GM23338 (cell line): ENCODE data around the gene PKHD1. TPM values are rescaled to one million over a fixed set of nuclear protein-coding genes. Genes with fewer than 3 reads are reported as not detected.

ENCODE experiments used
- ATAC-seq: fragments of 200-7000 bp; cut with Tn5 transposase; 3 replicates; pipeline ENCODE4 v1.9.1; 2020
- DNase-seq: peaks from one replicate; pipeline ENCODE4 v3.0.0-alpha.2; 2015; ENCODE audit warnings: low spot score
- H2AFZ ChIP-seq: fragments of 200-600 bp; sonication (generic); 2 replicates; pipeline ENCODE4 v1.8.0; 2016; ENCODE audit warnings: antibody characterized with exemption, mild to moderate bottlenecking, moderate library complexity
- H3F3A ChIP-seq: fragments of 200-600 bp; sonication (generic); replicated peaks from 2 replicates; pipeline ENCODE4 v1.8.0; 2017; ENCODE audit warnings: antibody characterized with exemption, mixed run types, low read depth
- H3K27ac ChIP-seq: fragments of 200-600 bp; sonication (generic); 2 replicates; pipeline ENCODE4 v1.6.1; 2016; ENCODE audit warnings: low read depth
- H3K27me3 ChIP-seq: fragments of 200-600 bp; sonication (generic); 2 replicates; pipeline ENCODE4 v1.8.0; 2016; ENCODE audit warnings: mild to moderate bottlenecking, mixed run types, moderate library complexity; ENCODE audit not compliant: insufficient read depth
- H3K36me3 ChIP-seq: fragments of 200-600 bp; sonication (generic); 2 replicates; pipeline ENCODE4 v1.8.0; 2016; ENCODE audit warnings: mild to moderate bottlenecking; ENCODE audit not compliant: insufficient read depth
- H3K4me1 ChIP-seq: fragments of 200-600 bp; sonication (generic); 2 replicates; pipeline ENCODE4 v1.8.0; 2016; ENCODE audit warnings: mild to moderate bottlenecking, moderate library complexity; ENCODE audit not compliant: insufficient read depth
- H3K4me2 ChIP-seq: fragments of 200-600 bp; sonication (generic); 2 replicates; pipeline ENCODE4 v1.7.1; 2017; ENCODE audit warnings: mixed run types
- H3K4me3 ChIP-seq: fragments of 200-600 bp; sonication (generic); 2 replicates; pipeline ENCODE4 v1.6.1; 2016; ENCODE audit warnings: mixed run types
- H3K79me2 ChIP-seq: fragments of 200-600 bp; sonication (generic); replicated peaks from 2 replicates; pipeline ENCODE4 v1.8.0; 2017; ENCODE audit warnings: mild to moderate bottlenecking; ENCODE audit not compliant: insufficient read depth
- H3K9me2 ChIP-seq: fragments of 200-600 bp; sonication (generic); 2 replicates; pipeline ENCODE4 v1.8.0; 2017; ENCODE audit not compliant: insufficient read depth
- H4K20me1 ChIP-seq: fragments of 200-600 bp; sonication (generic); replicated peaks from 2 replicates; pipeline ENCODE4 v1.8.0; 2017; ENCODE audit warnings: mild to moderate bottlenecking; ENCODE audit not compliant: insufficient read depth
- H3K27ac Mint-ChIP-seq: 2 replicates; pipeline ENCODE4 v1.8.0; 2020; ENCODE audit warnings: inconsistent platforms, mild to moderate bottlenecking, moderate library complexity, mixed read lengths
- H3K27me3 Mint-ChIP-seq: 3 replicates; pipeline ENCODE4 v1.8.0; 2022; ENCODE audit warnings: low read depth, mild to moderate bottlenecking, moderate library complexity, mixed read lengths, inconsistent platforms; ENCODE audit not compliant: insufficient read depth, poor library complexity
- H3K36me3 Mint-ChIP-seq: 3 replicates; pipeline ENCODE4 v1.8.0; 2021; ENCODE audit warnings: low read depth, mild to moderate bottlenecking, inconsistent platforms, moderate library complexity, mixed read lengths
- H3K4me1 Mint-ChIP-seq: 3 replicates; pipeline ENCODE4 v1.8.0; 2020; ENCODE audit warnings: mild to moderate bottlenecking, inconsistent platforms, mixed read lengths
- H3K4me3 Mint-ChIP-seq: 3 replicates; pipeline ENCODE4 v1.8.0; 2021; ENCODE audit warnings: moderate library complexity, mild to moderate bottlenecking, inconsistent platforms, mixed read lengths
- H3K9me3 Mint-ChIP-seq: 3 replicates; pipeline ENCODE4 v1.8.0; 2020; ENCODE audit warnings: moderate library complexity, mild to moderate bottlenecking, inconsistent platforms, mixed read lengths
- CREB1 ChIP-seq: fragments of 250-450 bp; sonication (Bioruptor Pico); IDR thresholded peaks from 2 replicates; pipeline ENCODE4 v1.5.0; 2020; ENCODE audit warnings: low read depth, mild to moderate bottlenecking, moderate library complexity
- ETS1 ChIP-seq: IDR thresholded peaks from 2 replicates; pipeline ENCODE4 v1.6.1; 2016; ENCODE audit warnings: antibody characterized with exemption
- EZH2 ChIP-seq: fragments of 200-600 bp; sonication (generic); IDR thresholded peaks from one replicate; pipeline ENCODE4 v1.8.0; 2017; ENCODE audit warnings: antibody characterized with exemption, mild to moderate bottlenecking, low read depth; ENCODE audit not compliant: unreplicated experiment
- EZH2phosphoT487 ChIP-seq: fragments of 200-600 bp; sonication (generic); IDR thresholded peaks from one replicate; pipeline ENCODE4 v1.8.1; 2018; ENCODE audit warnings: antibody characterized with exemption; ENCODE audit not compliant: unreplicated experiment
- JUNB ChIP-seq: IDR thresholded peaks from one replicate; pipeline ENCODE4 v1.6.1; 2016; ENCODE audit warnings: antibody characterized with exemption; ENCODE audit not compliant: unreplicated experiment
- NANOG ChIP-seq: IDR thresholded peaks from 2 replicates; pipeline ENCODE4 v1.6.1; 2016; ENCODE audit warnings: antibody characterized with exemption, borderline replicate concordance
- POLR2AphosphoS5 ChIP-seq: IDR thresholded peaks from 2 replicates; pipeline ENCODE4 v1.6.1; 2016; ENCODE audit warnings: antibody characterized with exemption, low read depth
- STAT1 ChIP-seq: IDR thresholded peaks from one replicate; pipeline ENCODE4 v1.6.1; 2016; ENCODE audit warnings: antibody characterized with exemption; ENCODE audit not compliant: unreplicated experiment
- ZNF114 ChIP-seq: fragments of 250-450 bp; sonication (Bioruptor Pico); IDR thresholded peaks from 2 replicates; pipeline ENCODE4 v1.5.0; 2020; ENCODE audit warnings: mild to moderate bottlenecking, moderate library complexity
- ZNF331 ChIP-seq: fragments of 250-450 bp; sonication (Bioruptor Pico); IDR thresholded peaks from 2 replicates; pipeline ENCODE4 v1.5.0; 2020; ENCODE audit warnings: low read depth, mild to moderate bottlenecking, moderate library complexity
- polyA plus RNA-seq: library from polyadenylated mRNA; unstranded; fragments of >200 nt; fragmentation: Nextera tagmentation; extraction: Ambion mirVana; gene quantifications from 2 replicates; pipeline ENCODE4 v1.2.1, GENCODE V29; 2016
- total RNA-seq: library from RNA; depleted of rRNA; stranded (reverse); fragments of >200 nt; shearing (Covaris generic); gene quantifications from 2 replicates; pipeline ENCODE4 v1.2.3, GENCODE V29; 2014
- TF ChIP-seq, protein P1 (sequence below), 2 experiments: fragments of 200-600 bp in 1 of 2; sonication (generic) in 1 of 2; conservative IDR thresholded peaks; 2 replicates each; pipeline versions ENCODE4 v1.5.1 to v1.6.1; 2016 to 2017; ENCODE audit warnings: antibody characterized with exemption in 2 of 2, low read depth in 2 of 2, mild to moderate bottlenecking in 2 of 2, moderate library complexity in 1 of 2
- TF ChIP-seq, protein P2 (sequence below): fragments of 250-450 bp; sonication (Bioruptor Pico); IDR thresholded peaks from 2 replicates; pipeline ENCODE4 v1.5.0; 2020; ENCODE audit warnings: mild to moderate bottlenecking, moderate library complexity
- TF ChIP-seq, protein P3 (sequence below): IDR thresholded peaks from one replicate; pipeline ENCODE4 v1.6.1; 2018; ENCODE audit warnings: antibody characterized with exemption; ENCODE audit not compliant: unreplicated experiment

PKHD1 gene
- total and polyA plus RNA-seq, 2 experiments from 2014 or later, result 0.03 to 0.07 TPM

GRCh38 chr6:51778666-51779065 is 308.7 kb downstream of the PKHD1 start (continued):
- TF ChIP-seq ETS1, result no peak
- TF ChIP-seq CREB1 (CRISPR knock-in tag), result no peak
- no peak for TF ChIP-seq EZH2

DNA sequence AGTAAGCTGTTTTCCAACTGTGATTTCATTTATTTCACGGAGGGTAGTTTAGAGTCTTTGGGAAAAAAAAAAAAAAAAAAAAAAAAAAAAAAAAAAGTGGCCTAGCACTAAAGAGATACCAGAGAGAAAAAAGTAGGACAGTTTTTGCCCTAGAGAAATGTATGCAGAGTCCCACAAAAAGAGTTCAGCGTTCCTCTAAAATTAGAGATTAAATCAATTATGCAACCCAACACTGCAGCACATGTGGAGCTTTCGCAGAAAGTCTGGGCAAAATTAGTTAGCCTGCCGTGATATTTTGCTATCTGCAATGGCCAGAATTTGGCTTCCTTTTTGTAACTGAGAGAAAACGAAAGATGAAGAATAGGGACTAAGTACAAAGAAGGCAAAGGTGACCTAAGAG is 309.8 kb downstream of the PKHD1 start:
- H3K4me1 Mint-ChIP-seq, result no peaks in the 10 kb centered on the region
- no peak for ATAC-seq
- Histone ChIP-seq H3K4me3 (no peak overlapping the region), H3K27ac (no peak overlapping the region), H3K4me1 (no peaks in the 10 kb centered on the region), H3K36me3 (no peaks in the 10 kb centered on the region), H3K9me2 (no peaks in the 10 kb centered on the region), H4K20me1 (no peaks in the 10 kb centered on the region), H3K79me2 (no peaks in the 10 kb centered on the region), H3K4me2 (no peak overlapping the region), H3F3A (no peaks in the 10 kb centered on the region), H3K27me3 (no peaks in the 10 kb centered on the region), H2AFZ (no peak overlapping the region)
- no peaks in the 10 kb centered on the region for H3K27me3 Mint-ChIP-seq
- H3K4me3 Mint-ChIP-seq, result no peak overlapping the region
- H3K27ac Mint-ChIP-seq, result no peak overlapping the region
- DNase-seq, result no peak
- no peaks in the 10 kb centered on the region for H3K36me3 Mint-ChIP-seq
- H3K9me3 Mint-ChIP-seq, result no peaks in the 10 kb centered on the region
- no peak for TF ChIP-seq POLR2AphosphoS5
- TF ChIP-seq JUNB, result no peak
- no peak for TF ChIP-seq NANOG
- no peak for TF ChIP-seq EZH2
- TF ChIP-seq, protein P1, sequence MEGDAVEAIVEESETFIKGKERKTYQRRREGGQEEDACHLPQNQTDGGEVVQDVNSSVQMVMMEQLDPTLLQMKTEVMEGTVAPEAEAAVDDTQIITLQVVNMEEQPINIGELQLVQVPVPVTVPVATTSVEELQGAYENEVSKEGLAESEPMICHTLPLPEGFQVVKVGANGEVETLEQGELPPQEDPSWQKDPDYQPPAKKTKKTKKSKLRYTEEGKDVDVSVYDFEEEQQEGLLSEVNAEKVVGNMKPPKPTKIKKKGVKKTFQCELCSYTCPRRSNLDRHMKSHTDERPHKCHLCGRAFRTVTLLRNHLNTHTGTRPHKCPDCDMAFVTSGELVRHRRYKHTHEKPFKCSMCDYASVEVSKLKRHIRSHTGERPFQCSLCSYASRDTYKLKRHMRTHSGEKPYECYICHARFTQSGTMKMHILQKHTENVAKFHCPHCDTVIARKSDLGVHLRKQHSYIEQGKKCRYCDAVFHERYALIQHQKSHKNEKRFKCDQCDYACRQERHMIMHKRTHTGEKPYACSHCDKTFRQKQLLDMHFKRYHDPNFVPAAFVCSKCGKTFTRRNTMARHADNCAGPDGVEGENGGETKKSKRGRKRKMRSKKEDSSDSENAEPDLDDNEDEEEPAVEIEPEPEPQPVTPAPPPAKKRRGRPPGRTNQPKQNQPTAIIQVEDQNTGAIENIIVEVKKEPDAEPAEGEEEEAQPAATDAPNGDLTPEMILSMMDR (conservative IDR thresholded peaks at IDR 0.05; ENCODE audit: low read depth in 2 of 2), result no peak
- no peak for TF ChIP-seq ZNF114 (CRISPR knock-in tag)
- no peak for TF ChIP-seq STAT1
- no peak for TF ChIP-seq CREB1 (CRISPR knock-in tag)
- TF ChIP-seq, protein P2, sequence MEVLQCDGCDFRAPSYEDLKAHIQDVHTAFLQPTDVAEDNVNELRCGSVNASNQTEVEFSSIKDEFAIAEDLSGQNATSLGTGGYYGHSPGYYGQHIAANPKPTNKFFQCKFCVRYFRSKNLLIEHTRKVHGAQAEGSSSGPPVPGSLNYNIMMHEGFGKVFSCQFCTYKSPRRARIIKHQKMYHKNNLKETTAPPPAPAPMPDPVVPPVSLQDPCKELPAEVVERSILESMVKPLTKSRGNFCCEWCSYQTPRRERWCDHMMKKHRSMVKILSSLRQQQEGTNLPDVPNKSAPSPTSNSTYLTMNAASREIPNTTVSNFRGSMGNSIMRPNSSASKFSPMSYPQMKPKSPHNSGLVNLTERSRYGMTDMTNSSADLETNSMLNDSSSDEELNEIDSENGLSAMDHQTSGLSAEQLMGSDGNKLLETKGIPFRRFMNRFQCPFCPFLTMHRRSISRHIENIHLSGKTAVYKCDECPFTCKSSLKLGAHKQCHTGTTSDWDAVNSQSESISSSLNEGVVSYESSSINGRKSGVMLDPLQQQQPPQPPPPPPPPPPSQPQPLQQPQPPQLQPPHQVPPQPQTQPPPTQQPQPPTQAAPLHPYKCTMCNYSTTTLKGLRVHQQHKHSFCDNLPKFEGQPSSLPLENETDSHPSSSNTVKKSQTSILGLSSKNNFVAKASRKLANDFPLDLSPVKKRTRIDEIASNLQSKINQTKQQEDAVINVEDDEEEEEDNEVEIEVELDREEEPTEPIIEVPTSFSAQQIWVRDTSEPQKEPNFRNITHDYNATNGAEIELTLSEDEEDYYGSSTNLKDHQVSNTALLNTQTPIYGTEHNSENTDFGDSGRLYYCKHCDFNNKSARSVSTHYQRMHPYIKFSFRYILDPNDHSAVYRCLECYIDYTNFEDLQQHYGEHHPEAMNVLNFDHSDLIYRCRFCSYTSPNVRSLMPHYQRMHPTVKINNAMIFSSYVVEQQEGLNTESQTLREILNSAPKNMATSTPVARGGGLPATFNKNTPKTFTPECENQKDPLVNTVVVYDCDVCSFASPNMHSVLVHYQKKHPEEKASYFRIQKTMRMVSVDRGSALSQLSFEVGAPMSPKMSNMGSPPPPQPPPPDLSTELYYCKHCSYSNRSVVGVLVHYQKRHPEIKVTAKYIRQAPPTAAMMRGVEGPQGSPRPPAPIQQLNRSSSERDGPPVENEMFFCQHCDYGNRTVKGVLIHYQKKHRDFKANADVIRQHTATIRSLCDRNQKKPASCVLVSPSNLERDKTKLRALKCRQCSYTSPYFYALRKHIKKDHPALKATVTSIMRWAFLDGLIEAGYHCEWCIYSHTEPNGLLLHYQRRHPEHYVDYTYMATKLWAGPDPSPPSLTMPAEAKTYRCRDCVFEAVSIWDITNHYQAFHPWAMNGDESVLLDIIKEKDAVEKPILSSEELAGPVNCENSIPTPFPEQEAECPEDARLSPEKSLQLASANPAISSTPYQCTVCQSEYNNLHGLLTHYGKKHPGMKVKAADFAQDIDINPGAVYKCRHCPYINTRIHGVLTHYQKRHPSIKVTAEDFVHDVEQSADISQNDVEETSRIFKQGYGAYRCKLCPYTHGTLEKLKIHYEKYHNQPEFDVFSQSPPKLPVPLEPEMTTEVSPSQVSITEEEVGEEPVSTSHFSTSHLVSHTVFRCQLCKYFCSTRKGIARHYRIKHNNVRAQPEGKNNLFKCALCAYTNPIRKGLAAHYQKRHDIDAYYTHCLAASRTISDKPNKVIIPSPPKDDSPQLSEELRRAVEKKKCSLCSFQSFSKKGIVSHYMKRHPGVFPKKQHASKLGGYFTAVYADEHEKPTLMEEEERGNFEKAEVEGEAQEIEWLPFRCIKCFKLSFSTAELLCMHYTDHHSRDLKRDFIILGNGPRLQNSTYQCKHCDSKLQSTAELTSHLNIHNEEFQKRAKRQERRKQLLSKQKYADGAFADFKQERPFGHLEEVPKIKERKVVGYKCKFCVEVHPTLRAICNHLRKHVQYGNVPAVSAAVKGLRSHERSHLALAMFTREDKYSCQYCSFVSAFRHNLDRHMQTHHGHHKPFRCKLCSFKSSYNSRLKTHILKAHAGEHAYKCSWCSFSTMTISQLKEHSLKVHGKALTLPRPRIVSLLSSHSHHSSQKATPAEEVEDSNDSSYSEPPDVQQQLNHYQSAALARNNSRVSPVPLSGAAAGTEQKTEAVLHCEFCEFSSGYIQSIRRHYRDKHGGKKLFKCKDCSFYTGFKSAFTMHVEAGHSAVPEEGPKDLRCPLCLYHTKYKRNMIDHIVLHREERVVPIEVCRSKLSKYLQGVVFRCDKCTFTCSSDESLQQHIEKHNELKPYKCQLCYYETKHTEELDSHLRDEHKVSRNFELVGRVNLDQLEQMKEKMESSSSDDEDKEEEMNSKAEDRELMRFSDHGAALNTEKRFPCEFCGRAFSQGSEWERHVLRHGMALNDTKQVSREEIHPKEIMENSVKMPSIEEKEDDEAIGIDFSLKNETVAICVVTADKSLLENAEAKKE (CRISPR knock-in tag), result no peak
- TF ChIP-seq, protein P3, sequence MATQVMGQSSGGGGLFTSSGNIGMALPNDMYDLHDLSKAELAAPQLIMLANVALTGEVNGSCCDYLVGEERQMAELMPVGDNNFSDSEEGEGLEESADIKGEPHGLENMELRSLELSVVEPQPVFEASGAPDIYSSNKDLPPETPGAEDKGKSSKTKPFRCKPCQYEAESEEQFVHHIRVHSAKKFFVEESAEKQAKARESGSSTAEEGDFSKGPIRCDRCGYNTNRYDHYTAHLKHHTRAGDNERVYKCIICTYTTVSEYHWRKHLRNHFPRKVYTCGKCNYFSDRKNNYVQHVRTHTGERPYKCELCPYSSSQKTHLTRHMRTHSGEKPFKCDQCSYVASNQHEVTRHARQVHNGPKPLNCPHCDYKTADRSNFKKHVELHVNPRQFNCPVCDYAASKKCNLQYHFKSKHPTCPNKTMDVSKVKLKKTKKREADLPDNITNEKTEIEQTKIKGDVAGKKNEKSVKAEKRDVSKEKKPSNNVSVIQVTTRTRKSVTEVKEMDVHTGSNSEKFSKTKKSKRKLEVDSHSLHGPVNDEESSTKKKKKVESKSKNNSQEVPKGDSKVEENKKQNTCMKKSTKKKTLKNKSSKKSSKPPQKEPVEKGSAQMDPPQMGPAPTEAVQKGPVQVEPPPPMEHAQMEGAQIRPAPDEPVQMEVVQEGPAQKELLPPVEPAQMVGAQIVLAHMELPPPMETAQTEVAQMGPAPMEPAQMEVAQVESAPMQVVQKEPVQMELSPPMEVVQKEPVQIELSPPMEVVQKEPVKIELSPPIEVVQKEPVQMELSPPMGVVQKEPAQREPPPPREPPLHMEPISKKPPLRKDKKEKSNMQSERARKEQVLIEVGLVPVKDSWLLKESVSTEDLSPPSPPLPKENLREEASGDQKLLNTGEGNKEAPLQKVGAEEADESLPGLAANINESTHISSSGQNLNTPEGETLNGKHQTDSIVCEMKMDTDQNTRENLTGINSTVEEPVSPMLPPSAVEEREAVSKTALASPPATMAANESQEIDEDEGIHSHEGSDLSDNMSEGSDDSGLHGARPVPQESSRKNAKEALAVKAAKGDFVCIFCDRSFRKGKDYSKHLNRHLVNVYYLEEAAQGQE, result no peak
- no peak for TF ChIP-seq ZNF331
- TF ChIP-seq EZH2phosphoT487, result no peak
